ENCODE measurements around the gene FAM13A. TPM values are rescaled to one million over a fixed set of nuclear protein-coding genes. Genes with fewer than 3 reads are reported as not detected.
"Not testable (repeated sequence)": the region's sequence is repeated elsewhere in the genome, so short reads cannot be mapped to it uniquely, and the experiment has no call there.

FAM13A gene
- total RNA-seq, 4 donors from 2014 or later: 72.3 to 105 (median 90.0) TPM

DNA sequence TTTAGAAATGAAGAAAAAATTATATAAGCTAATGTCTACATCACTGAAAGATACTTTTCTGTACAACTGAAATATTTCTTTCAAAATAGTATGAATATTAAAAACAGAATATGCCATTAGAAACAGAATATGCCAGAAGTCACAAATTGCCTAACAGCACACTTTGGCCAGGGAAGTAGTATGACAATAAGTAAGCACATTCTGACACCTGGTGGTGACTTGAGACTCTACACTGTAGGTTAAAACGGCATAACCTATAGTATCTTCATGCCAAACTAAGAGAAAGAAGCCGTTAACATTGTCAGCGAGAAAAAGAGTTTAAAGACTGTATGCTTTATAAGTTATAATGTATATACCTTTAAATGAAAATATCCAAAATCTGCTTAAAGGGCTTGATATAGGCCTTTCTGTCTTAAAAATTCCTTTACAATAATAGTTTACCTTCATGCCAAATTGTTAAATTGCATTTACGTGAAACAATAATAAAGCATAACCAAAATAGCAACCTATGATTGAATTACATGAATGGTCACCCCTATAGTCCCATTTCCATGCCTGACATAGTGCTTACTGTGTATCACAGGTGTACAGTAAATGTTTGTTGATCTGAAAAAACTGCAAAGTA is 32.8 kb downstream of the FAM13A start:
- H3K4me3 ChIP-seq: no peak overlapping the region
- no peak overlapping the region for H3K27ac ChIP-seq
- no peak for TF ChIP-seq POLR2A (IDR thresholded peaks at IDR 0.05)
- TF ChIP-seq, protein P1, sequence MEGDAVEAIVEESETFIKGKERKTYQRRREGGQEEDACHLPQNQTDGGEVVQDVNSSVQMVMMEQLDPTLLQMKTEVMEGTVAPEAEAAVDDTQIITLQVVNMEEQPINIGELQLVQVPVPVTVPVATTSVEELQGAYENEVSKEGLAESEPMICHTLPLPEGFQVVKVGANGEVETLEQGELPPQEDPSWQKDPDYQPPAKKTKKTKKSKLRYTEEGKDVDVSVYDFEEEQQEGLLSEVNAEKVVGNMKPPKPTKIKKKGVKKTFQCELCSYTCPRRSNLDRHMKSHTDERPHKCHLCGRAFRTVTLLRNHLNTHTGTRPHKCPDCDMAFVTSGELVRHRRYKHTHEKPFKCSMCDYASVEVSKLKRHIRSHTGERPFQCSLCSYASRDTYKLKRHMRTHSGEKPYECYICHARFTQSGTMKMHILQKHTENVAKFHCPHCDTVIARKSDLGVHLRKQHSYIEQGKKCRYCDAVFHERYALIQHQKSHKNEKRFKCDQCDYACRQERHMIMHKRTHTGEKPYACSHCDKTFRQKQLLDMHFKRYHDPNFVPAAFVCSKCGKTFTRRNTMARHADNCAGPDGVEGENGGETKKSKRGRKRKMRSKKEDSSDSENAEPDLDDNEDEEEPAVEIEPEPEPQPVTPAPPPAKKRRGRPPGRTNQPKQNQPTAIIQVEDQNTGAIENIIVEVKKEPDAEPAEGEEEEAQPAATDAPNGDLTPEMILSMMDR (IDR thresholded peaks at IDR 0.05): peak; percentile 40 to 98 (median 94)
- DNase-seq: peak in 2 of 3 donors; percentile 51 to 83
- no peaks in the 10 kb centered on the region for H3K27me3 ChIP-seq
- no peaks in the 10 kb centered on the region for H3K36me3 ChIP-seq
- H3K4me1 ChIP-seq: no peaks in the 10 kb centered on the region
- no peaks in the 10 kb centered on the region for H3K9me3 ChIP-seq

DNA sequence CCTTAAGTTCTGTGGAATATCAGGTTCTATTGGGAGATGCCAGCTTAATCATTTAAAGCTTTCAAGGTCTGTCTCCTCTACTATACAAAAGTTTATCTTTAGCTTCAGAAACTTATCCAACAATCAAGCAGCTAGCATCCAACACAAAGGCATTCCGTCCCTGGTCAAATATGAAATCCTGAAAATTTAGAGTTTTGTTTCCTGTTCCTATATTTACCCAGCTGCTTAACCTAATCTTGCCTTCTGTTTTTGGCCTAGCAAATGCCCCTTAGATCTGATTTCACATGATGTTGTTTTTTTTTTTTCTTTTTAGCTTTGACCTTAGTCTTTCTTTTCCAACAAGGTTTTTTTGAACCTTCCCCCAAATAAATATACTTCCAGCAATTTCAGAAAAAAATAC is 33.8 kb downstream of the FAM13A start:
- no peaks in the 10 kb centered on the region for H3K9me3 ChIP-seq
- no peak overlapping the region for H3K27ac ChIP-seq
- no peaks in the 10 kb centered on the region for H3K27me3 ChIP-seq
- TF ChIP-seq, protein P1 (IDR thresholded peaks at IDR 0.05): no peak
- no peak for TF ChIP-seq POLR2A (IDR thresholded peaks at IDR 0.05)
- no peak for DNase-seq
- peaks cover 0 to 7% (median 0%) of the 10 kb centered on the region in 3 donors for H3K36me3 ChIP-seq
- H3K4me1 ChIP-seq: no peaks in the 10 kb centered on the region
- H3K4me3 ChIP-seq: no peak overlapping the region

DNA sequence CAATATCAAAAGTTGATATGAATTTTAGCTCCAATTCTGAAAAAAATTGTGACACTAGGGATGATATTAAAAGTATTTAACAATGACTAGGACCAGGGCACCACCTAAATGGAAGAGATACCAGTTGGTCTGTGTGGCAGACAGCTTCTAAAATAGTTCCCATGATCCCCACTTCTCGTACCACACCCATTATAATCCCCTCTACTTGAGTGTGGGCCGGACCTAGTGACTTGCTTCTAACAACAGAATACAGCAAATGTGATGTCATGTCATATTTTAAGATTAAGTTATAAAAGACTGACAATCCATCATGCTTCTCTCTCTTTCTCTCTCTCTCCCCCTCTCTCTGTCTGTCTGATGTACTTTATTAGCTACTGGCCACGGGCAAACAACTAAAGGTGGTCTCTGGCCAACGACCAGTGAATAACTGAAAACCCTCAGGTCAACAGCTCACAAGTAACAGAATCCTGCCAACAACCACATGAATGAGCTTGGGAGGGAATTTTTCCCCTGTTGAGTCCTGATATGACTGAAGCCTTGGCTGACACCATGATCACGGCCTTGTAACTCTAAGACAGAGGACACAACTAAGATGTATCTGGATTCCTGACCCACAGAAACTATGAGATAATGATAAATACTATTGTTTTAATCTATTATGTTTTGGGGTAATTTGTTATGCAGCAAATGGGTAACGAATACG is 34.4 kb downstream of the FAM13A start:
- DNase-seq: no peak
- peaks cover 0 to 8% (median 0%) of the 10 kb centered on the region in 3 donors for H3K36me3 ChIP-seq
- TF ChIP-seq, protein P1 (IDR thresholded peaks at IDR 0.05): no peak
- no peak for TF ChIP-seq POLR2A (IDR thresholded peaks at IDR 0.05)
- H3K4me3 ChIP-seq: no peak overlapping the region
- no peak overlapping the region for H3K27ac ChIP-seq
- no peaks in the 10 kb centered on the region for H3K4me1 ChIP-seq
- H3K27me3 ChIP-seq: no peaks in the 10 kb centered on the region
- no peaks in the 10 kb centered on the region for H3K9me3 ChIP-seq

DNA sequence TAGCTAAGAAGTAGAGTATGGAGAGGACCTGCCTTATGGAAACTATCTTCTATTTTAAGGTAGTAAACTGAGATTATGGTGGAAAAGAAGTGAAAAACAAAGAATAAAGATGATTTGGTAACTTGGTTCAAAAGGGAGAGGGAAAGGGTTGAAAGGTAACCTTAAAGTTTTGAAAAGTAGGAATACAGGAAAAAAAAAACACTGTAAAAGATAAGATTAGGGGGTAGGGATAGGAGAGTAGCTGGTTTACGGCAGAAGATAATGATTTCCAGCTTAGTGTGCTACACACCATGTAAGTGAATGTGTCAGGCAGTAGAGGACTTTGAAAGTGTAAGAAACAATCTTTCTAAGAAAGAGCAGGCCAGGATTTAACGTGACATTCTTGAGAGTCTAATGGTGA is 35.3 kb downstream of the FAM13A start:
- no peak for DNase-seq
- TF ChIP-seq POLR2A (IDR thresholded peaks at IDR 0.05): no peak
- TF ChIP-seq, protein P1 (IDR thresholded peaks at IDR 0.05): no peak

DNA sequence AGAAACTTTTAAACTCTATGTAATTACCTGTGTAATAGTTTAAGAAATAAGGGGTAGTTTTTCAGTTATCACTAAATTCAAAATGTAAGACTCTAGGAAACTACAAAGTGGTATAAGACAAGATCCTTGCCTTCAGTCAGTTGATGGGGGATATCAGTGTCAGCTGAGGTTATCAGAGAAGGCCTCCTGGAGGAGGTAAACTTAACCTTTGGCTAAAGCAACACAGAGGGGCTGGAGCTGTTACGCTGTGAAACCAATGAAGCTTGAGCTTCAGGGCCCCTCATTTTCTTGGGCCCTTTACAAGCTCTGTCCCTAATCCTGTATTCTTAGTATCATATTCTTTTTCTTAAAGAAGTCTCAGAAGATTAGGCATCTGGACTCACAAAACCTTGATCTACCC is 35.9 kb downstream of the FAM13A start:
- no peak for TF ChIP-seq POLR2A (IDR thresholded peaks at IDR 0.05)
- TF ChIP-seq, protein P1 (IDR thresholded peaks at IDR 0.05): no peak
- no peak overlapping the region for H3K4me3 ChIP-seq
- H3K36me3 ChIP-seq: peaks cover 0 to 8% (median 0%) of the 10 kb centered on the region in 3 donors
- no peak overlapping the region for H3K27ac ChIP-seq
- no peaks in the 10 kb centered on the region for H3K4me1 ChIP-seq
- no peaks in the 10 kb centered on the region for H3K9me3 ChIP-seq
- no peaks in the 10 kb centered on the region for H3K27me3 ChIP-seq
- DNase-seq: no peak

More for the DNA sequence above, 35.3 kb downstream of the FAM13A start:
- Histone ChIP-seq H3K4me3 (no peak overlapping the region), H3K27ac (no peak overlapping the region), H3K4me1 (no peaks in the 10 kb centered on the region), H3K27me3 (no peaks in the 10 kb centered on the region), H3K9me3 (no peaks in the 10 kb centered on the region), H3K36me3 (peaks cover 0 to 8% (median 0%) of the 10 kb centered on the region in 3 donors)

DNA sequence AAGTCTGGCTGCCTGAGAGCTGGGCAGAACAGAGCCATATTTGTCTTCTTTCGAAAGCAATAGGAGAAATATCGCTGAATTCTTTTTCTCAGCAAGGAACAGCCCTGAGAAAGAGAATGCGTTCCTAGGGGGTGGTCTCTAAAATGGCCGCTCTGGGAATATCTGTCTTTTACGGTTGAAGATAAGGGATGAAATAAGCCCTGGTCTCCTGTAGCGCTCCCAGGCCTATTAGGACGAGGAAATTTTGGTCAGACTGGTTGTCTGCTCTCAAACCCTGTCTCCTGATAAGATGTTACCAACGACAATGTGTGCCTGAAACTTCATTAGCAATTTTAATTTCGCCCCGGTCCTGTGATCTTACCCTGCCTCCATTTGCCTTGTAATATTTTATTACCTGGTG is 42.1 kb downstream of the FAM13A start:
- H3K4me1 ChIP-seq, H3K9me3 ChIP-seq, H3K4me3 ChIP-seq, H3K27me3 ChIP-seq, DNase-seq, H3K36me3 ChIP-seq, H3K27ac ChIP-seq: not testable (repeated sequence)
